Fibroblast of skin of left quadriceps (primary cell): Measurements from ENCODE around the gene COPS7A.

ENCODE experiments used
- DNase-seq, 2 experiments: peaks; one replicate each; pipeline ENCODE4 v3.0.0-alpha.2; 2013; ENCODE audit warnings: low read depth in 2 of 2

Gene COPS7A

DNA sequence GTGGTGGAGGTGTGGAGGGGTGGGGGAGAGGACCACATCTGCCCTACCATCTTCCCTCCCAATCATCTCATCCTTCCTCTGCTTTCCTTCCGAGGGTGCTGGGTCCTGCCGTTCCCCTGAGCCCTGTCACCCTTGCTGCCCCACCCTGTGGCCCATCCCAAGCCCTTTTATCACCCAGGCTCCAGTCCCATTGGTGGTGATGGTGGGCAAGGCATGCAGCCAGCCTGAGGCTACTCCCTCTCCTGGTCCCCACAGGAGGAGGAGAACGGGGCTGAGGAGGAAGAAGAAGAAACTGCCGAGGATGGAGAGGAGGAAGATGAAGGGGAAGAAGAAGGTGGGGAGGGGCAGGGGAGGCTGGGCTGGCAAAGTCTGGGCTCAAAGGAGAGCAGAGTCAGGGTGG lies 45.8 kb downstream of the COPS7A start:
- DNase-seq, result no peak

DNA sequence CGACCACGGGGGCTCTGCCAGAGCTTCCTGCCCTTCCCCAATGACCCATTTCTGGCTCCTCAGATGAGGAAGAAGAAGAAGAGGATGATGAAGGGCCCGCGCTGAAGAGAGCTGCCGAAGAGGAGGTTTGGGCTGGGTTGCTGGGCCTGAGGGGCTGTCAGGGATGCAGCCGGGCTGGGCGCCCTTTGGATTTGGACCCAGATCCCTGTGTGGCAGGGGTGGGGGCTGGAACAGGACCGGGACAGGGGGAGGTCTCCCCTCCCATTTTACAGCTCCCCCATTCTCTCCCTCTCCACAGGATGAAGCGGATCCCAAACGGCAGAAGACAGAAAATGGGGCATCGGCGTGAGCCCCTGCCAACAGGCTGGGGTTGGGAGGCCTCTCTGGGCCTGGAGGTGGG lies 46.2 kb downstream of the COPS7A start:
- no peak for DNase-seq

DNA sequence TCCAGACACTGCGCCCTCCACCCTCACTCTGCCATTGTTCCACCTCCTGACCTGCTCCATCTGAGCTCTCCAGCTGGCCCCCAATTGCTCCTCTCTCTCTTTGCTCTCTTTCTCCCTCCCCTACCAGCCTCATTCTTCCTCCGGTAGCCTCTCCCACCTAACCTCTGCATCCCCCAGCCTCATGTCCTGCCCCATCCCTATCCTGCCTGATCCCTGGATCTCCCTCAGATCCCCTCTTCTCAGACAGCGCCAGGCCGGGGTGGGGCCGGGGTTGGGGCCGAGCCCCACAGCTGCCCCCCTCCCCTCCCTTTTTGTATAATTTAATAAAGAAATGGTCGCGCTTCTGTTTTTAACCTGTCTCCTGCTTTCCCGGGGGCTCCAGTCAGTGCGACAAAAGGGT lies 46.8 kb downstream of the COPS7A start:
- no peak for DNase-seq

DNA sequence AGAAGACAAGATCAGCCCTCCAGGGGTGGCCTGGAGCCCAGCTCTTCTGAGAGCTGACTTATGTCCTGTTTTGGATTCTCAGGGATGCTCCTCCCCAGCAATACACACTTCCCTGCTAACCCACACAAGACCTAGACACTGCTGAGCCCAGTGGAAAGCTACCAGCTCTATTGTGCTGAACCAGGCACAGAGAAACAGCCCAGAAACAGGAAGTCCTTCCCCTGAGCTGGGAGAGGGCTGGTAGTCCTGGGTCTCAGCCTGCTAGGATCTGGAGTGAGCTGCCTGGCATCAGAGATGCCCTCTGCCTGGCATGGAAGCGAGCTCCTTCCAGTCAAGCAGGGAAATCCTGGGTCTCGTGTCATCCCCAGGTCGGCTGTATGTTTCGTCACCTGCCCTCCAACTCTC lies 47.2 kb downstream of the COPS7A start:
- DNase-seq, result no peak

DNA sequence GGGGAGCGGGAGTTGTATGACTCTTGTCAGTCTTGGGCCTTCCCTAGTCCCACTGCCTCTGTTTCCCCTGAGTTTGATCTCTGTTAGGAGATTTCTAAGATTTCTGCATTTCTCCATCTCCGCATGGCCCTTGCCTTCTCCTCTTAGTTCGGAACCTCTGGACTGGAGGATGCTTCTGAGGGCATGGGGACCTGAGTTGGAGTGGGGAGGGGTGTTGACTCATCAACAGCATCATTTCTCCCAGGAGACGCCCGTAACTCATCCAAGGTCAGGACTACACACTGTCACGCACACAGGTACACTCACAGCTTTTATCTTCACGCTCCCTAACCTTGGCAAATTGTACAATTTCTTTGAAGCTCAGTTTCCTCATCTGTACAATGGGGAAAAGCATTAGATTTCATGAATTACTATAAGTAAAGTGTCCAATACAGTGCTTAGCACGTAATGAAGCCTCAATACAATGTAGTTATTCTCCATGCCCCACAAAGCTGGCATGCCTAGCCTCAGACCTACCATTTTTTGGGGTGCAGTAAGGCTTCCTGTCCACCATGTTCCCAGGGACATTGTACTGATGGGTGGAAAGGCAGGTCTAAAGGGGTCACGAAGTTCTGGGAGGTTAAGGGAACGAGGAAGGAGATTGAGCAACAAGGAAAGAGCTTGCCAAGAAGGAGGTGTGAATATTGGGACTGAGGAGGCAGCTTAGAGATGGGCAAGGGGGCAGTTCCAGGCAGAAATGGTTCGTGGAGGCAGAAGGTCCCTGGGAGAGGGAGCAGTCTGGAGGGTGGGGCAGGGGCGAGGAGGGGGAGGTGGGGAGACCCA lies 47.9 kb downstream of the COPS7A start:
- DNase-seq, result no peak

DNA sequence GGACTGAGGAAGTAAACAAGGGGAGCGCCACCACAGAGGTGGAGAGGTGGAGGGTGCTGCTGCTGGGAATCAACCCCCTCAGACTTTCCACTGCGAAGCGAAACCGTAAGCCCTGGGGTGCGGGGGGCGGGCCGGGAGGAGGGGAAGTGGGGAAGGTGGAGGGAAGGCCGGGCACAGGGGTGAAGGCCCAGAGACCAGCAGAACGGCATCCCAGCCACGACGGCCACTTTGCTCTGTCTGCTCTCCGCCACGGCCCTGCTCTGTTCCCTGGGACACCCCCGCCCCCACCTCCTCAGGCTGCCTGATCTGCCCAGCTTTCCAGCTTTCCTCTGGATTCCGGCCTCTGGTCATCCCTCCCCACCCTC lies 48.5 kb downstream of the COPS7A start, which contains the start of gene LAG3:
LAG3 (plus strand) TSS at position 190 of the 365 bp plus-strand sequence. CDS start 333 bp downstream, outside the sequence.
- DNase-seq, result no peak

DNA sequence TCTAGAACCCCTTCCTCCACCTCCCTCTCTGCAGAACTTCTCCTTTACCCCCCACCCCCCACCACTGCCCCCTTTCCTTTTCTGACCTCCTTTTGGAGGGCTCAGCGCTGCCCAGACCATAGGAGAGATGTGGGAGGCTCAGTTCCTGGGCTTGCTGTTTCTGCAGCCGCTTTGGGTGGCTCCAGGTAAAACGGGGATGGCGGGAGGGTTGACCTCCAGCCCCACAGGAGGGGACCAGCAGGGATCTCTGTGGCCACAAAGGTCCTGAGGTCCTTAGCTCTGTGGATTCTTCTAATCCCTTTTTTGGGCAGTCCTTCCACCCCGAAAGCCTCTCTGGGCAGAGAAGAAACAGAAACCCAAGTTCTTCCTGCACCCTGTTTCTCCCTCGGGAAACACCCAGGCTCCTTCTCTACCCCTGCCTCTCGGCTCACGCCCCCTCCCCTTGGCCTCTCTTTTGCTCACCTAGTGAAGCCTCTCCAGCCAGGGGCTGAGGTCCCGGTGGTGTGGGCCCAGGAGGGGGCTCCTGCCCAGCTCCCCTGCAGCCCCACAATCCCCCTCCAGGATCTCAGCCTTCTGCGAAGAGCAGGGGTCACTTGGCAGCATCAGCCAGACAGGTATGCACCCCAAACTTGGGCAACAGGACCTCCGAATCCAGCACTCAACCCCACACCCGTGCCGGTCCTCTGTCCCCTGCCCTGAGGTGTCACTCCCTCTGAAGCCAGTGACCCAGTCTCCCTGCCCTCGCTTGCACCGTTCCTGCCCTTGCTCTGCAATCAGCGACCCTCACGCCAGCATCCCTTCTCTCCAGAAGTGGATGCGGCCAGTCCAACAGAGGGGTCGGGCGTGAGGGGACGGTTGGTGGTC lies 49.1 kb downstream of the COPS7A start:
- DNase-seq, result no peak

DNA sequence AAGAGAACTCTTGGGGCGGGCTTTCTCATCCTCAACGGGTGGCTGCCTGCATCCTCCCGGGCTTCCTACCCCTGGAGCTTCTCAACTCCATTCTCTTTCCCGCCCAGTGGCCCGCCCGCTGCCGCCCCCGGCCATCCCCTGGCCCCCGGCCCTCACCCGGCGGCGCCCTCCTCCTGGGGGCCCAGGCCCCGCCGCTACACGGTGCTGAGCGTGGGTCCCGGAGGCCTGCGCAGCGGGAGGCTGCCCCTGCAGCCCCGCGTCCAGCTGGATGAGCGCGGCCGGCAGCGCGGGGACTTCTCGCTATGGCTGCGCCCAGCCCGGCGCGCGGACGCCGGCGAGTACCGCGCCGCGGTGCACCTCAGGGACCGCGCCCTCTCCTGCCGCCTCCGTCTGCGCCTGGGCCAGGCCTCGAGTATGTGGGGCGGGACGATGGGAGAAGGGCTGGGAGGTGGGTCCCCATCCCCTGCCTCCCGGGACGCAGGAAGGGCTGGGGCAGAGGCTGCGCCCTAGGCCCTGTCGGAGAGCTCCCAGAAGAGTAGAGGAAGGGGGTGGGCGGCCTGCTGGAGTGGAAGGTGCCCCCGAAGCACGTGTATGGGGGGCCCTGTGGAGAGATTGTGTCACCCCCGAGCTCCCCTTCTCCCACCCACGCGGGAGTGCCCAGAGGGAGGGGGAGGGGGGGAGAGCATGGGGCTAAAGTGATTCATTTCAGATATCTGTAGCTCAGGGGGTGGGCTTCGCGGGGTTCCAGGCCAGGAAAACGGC lies 49.9 kb downstream of the COPS7A start:
- no peak for DNase-seq

DNA sequence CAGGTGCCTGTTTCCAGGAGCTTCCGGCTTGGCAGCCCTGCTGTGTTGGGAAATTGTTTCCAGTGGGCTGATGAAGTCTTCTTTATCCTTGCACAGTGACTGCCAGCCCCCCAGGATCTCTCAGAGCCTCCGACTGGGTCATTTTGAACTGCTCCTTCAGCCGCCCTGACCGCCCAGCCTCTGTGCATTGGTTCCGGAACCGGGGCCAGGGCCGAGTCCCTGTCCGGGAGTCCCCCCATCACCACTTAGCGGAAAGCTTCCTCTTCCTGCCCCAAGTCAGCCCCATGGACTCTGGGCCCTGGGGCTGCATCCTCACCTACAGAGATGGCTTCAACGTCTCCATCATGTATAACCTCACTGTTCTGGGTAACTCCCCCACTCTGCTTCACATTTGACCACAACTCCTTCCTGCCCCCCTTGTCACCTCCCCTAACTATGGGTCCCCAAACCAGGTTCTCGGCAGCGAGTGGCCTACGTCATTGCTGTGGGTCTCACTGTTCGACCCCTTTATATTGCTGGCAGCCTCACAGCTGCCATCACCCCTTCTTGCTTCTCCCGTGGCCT lies 50.7 kb downstream of the COPS7A start:
- DNase-seq, result no peak

DNA sequence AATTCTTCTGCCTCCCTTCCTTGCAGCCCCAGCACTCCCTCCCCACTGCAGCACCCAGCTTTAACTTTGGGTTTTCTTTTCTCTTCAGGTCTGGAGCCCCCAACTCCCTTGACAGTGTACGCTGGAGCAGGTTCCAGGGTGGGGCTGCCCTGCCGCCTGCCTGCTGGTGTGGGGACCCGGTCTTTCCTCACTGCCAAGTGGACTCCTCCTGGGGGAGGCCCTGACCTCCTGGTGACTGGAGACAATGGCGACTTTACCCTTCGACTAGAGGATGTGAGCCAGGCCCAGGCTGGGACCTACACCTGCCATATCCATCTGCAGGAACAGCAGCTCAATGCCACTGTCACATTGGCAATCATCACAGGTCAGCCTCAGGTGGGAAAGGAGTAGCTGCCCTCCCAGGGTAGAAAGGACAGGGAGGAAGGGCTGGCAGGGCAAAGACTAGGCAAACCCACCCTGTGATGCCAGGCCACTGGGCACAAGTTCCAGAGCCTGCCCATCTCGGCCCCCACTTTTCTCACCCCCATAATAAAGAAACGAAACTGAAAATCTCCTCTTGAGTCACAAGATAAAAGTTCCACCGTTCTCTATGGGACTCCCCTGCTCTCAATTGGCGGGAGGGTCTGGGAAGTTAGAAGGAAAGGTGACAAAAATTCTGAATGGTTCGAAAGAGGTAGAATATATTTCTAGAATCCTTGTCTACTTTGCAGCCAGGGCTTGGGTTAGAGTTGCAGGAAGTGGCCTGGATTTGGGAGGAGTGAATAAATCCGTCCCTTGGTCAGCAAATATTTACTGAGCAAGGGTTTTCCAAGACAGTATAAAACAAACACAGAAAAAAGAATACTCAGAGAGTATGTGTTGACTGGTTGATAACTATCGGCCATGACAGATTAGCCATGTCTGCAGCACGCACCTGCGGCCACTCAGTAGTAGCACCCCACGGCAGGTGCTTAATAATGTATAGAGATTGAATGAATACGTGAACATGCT lies 51.6 kb downstream of the COPS7A start:
- no peak for DNase-seq

DNA sequence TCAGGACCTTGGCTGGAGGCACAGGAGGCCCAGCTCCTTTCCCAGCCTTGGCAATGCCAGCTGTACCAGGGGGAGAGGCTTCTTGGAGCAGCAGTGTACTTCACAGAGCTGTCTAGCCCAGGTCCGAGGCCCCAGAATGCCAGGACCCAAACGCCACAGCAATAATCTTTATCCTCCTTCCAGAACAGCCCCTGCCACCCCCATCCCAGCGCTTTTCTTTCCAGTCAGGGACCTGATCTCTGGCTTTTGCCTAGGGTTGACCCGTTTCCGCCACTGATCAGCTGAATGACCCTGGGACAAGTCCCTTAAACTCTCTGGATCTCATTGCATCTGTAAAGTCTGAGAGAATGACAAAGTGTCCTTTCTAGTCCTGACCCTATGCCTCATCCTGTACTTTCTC lies 53.5 kb downstream of the COPS7A start:
- no peak for DNase-seq

DNA sequence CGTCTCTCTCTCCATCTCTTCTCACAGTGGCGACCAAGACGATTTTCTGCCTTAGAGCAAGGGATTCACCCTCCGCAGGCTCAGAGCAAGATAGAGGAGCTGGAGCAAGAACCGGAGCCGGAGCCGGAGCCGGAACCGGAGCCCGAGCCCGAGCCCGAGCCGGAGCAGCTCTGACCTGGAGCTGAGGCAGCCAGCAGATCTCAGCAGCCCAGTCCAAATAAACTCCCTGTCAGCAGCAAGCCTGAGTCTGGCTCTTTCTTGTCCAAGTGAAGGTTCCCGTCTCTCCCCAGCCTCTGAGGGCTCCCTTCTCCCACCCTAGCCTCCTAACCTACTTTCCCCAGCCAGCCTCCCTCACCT lies 54.3 kb downstream of the COPS7A start:
- DNase-seq, result no peak

DNA sequence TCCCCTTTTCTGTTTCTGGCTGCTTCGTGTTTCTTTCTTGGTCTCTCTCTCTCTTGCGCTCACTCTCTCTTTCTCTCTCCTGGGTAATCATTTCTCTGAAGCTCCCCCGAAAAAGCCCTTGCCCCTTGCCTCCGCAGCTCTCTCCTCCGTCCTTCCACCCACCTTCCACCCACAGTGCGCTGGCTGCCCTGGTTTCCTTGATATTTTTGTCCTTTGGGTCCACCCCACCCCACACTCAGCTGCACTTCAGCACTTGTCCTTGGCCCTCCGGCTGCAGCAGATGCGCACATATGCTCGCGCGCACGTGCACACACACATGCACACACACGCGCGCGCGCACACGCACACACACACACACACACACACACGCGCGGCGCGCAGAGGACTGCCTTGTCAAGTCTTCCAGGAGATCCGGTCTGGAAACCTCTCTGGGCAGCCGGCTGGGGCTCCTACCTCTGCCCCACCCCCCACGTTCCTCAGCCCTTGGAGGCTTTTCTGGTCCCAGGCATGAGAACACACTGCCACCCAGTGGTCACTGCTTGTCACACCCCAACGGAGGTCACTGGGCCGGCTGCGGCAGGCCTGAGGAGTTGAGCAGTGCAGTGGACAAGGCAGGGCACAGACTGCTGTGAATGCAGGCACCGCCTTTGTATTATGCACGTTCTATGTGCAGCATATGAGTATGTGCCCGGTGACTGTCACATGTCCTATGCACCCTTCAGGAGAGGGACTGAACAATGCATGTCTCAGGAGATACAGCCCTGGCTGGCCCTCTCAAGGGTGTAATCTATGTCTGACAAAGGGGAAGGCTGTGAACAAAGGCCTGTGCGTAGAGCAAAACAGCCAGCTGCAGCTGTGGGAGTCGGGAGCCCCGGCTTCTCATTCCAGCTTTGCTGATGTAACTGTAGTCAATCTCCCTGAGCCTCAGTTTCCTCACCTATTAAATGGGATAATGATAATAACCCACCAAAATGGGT lies 55.0 kb downstream of the COPS7A start:
- peak; percentile 80 for DNase-seq

DNA sequence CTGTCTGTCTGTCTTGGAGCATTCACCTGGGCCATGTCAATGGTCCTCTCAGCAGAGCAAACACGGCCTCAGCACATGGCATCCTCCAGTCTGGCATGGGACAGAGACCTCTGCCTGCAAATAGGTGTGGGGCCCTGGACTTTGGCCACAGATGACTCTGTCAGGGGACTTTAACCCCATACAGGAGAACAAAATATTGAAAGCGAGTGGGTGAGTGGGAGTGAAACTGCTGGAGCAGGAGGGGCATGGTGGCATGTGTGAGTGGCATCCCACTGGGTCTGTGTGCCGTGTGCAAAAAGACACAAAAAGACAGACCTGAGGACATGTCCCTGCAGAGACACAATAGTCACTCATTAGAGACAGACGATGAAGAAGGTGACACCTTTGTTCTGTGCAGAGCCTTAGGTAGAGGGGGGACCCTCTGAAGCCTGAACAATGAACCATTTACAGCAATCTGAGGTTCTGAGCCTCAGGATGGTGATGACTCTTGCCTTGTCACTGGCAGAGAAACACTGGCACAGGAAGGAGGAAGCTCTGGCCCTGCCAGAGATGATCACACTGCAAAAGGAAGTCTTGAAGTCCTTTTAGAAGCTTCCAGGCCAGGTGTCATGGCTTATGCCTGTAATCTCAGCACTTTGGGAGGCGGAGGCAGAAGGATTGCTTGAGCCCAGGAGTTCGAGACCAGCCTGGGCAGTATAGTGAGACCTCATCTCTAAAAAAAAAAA lies 56.0 kb downstream of the COPS7A start:
- DNase-seq, result no peak

DNA sequence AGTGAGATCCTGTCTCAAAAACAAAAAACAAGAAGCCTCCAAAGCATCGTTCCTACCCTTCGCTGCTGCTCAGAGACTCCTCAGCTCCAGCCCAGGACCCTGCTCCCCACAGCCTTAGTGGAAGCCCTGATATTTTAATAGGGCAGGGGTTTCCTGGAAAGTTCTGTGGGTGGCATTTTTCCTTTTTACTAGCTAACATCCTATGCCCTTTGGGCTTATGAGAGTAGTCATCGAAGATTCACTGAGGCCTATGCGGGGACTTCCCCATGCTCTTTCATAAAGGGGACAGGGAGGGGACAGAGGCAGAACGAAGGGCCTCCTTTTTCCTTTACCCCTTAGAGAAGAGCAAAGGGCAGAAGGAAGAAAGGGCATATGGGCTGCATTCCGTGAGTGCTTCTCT lies 56.7 kb downstream of the COPS7A start:
- no peak for DNase-seq
